Measurements from ENCODE around the gene MMP15.

- TF ChIP-seq CTCF (IDR thresholded peaks at IDR 0.05; ENCODE audit: insufficient read depth, low read depth, low read length) (peak; percentile 5), EZH2 (IDR thresholded peaks at IDR 0.05; ENCODE audit: insufficient read depth, low read length) (no peak)
Measured at GRCh38 chr16:57999366-57999970, 26.1 kb upstream of the MMP15 start.

Data from astrocyte (in vitro differentiated cells and primary cell).